ENCODE results near the gene TBXAS1.

Gene TBXAS1

GRCh38 chr7:140056431-140057142, 227.5 kb downstream of the TBXAS1 start:
- DNase-seq, result no peak

- no peak for DNase-seq
Observed at GRCh38 chr7:140057143-140057535, 228.1 kb downstream of the TBXAS1 start.

GRCh38 chr7:140058517-140058916, 229.5 kb downstream of the TBXAS1 start:
- no peak for DNase-seq

GRCh38 chr7:140059273-140060242, 230.5 kb downstream of the TBXAS1 start:
- peak; percentile 31 for DNase-seq

GRCh38 chr7:140060243-140060630, 231.2 kb downstream of the TBXAS1 start:
- DNase-seq, result no peak

GRCh38 chr7:140060788-140061606, 231.9 kb downstream of the TBXAS1 start:
- no peak for DNase-seq

GRCh38 chr7:140061607-140061930, 232.5 kb downstream of the TBXAS1 start:
- no peak for DNase-seq

- DNase-seq, result peak; percentile 35
Observed at GRCh38 chr7:140062118-140062527, 233.1 kb downstream of the TBXAS1 start.

- DNase-seq, result peak; percentile 73
Observed at GRCh38 chr7:140062528-140063299, 233.7 kb downstream of the TBXAS1 start, which contains the start of gene PARP12. Gene PARP12, minus strand, starts transcription at chr7:140062951. Its CDS starts 104 bp downstream, at chr7:140062847.

- no peak for DNase-seq
Observed at GRCh38 chr7:140067052-140067451, 238.0 kb downstream of the TBXAS1 start.

- no peak for DNase-seq
Observed at GRCh38 chr7:140068033-140068432, 239.0 kb downstream of the TBXAS1 start.

GRCh38 chr7:140069298-140069949, 240.4 kb downstream of the TBXAS1 start:
- DNase-seq, result no peak

All from stimulated activated CD4-positive, alpha-beta T cell treated with anti-CD3 and anti-CD28 coated beads, Interleukin-12 subunit alpha, Interleukin-12 subunit beta, amount 100 ng/mL, for 4 hours (primary cell).